Naive B cell (primary cell): ENCODE measurements around the gene POLR2B. TPM values are rescaled to one million over a fixed set of nuclear protein-coding genes. Genes with fewer than 3 reads are reported as not detected.
A peak's percentile ranks its signal among the peaks of the same experiment; 100 is the strongest.
"Not testable (repeated sequence)": the region's sequence is repeated elsewhere in the genome, so short reads cannot be mapped to it uniquely, and the experiment has no call there.

ENCODE experiments used
- ATAC-seq, 2 donors: fragments of 150-1000 bp; cut with Tn5 transposase; 2 replicates each; pipeline ENCODE4 v1.10.0; 2021; ENCODE audit warnings: low read depth in 2 of 2, mild to moderate bottlenecking in 2 of 2, moderate library complexity in 2 of 2
- DNase-seq: peaks from one replicate; pipeline ENCODE4 v3.0.0; 2022
- H3K27ac Mint-ChIP-seq, 6 donors: one replicate each; pipeline ENCODE4 v1.8.0; 2020 to 2022; ENCODE audit warnings: mild to moderate bottlenecking in 6 of 6, mixed read lengths in 6 of 6, moderate library complexity in 5 of 6, inconsistent platforms in 2 of 6
- H3K27me3 Mint-ChIP-seq, 3 donors: one replicate each; pipeline ENCODE4 v1.8.0; 2021 to 2022; ENCODE audit warnings: mixed read lengths in 3 of 3, mild to moderate bottlenecking in 1 of 3
- H3K36me3 Mint-ChIP-seq, 2 donors: one replicate each; pipeline ENCODE4 v1.8.0; 2020 to 2022; ENCODE audit warnings: mixed read lengths in 2 of 2, inconsistent platforms in 1 of 2, mild to moderate bottlenecking in 1 of 2
- H3K4me1 Mint-ChIP-seq, 3 donors: one replicate each; pipeline ENCODE4 v1.8.0; 2020 to 2022; ENCODE audit warnings: mixed read lengths in 3 of 3, inconsistent platforms in 1 of 3, mild to moderate bottlenecking in 1 of 3, moderate library complexity in 1 of 3
- H3K4me3 Mint-ChIP-seq, 8 donors: one replicate each; pipeline ENCODE4 v1.8.0; 2020 to 2022; ENCODE audit warnings: mild to moderate bottlenecking in 8 of 8, mixed read lengths in 8 of 8, moderate library complexity in 8 of 8, inconsistent platforms in 2 of 8
- H3K9me3 Mint-ChIP-seq, 7 donors: one replicate each; pipeline ENCODE4 v1.8.0; 2020 to 2022; ENCODE audit warnings: mixed read lengths in 7 of 7, mild to moderate bottlenecking in 5 of 7, inconsistent platforms in 2 of 7, moderate library complexity in 1 of 7
- polyA plus RNA-seq, 6 donors: library from polyadenylated mRNA; unstranded; fragments of 300-500 nt; fragmentation: Illumina TruSeq; gene quantifications; one replicate each; pipeline ENCODE4 v1.2.3, GENCODE V29; 2021; ENCODE audit warnings: low read depth in 6 of 6

Gene POLR2B
- 10 to 100 TPM; 35.2 to 54.1 (median 42.6) TPM for polyA plus RNA-seq

DNA sequence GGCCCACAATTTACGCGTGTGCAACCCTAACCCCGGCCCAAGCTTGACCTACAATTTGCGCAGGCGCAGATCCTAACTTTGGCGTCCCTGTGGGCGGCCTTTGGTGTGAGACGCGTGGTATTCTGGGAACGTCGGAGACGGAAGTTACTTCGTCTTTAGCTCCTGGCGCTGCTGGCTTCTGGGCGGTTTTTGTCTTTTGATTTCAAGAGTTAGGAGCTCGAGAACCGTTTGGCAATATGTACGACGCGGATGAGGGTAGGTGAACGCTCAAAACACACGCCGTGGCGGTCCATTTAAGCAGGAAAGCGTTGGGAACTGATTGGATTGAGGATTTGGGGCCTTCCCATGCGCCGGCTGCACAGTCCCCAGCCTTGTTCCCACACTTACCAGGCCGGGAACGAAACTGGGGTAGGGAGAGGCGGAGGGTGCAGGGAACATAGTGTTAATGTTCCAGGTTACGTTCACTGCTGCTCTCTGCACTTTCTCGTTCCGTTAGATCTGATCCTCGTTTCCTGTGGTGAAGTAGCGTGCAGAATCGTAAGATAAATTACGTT is at the start of gene POLR2B:
POLR2B (plus strand) TSS at position 147 of the 554 bp plus-strand sequence; CDS start at position 237, 90 bp downstream.
- H3K27me3 Mint-ChIP-seq: no peaks in the 10 kb centered on the region
- DNase-seq: peak; percentile 84
- peaks cover 45 to 76% (median 63%) of the 10 kb centered on the region in 3 donors for H3K4me1 Mint-ChIP-seq
- H3K27ac Mint-ChIP-seq: peak within 1 kb of the TSS; percentile 98 to 100 (median 98)
- peak within 1 kb of the TSS; percentile 98 to 100 (median 100) for H3K4me3 Mint-ChIP-seq
- H3K9me3 Mint-ChIP-seq: peaks cover 0 to 3% (median 0%) of the 10 kb centered on the region in 7 donors
- ATAC-seq: peak; percentile 45 to 51
- peaks cover 3 to 10% of the 10 kb centered on the region in 2 donors for H3K36me3 Mint-ChIP-seq

DNA sequence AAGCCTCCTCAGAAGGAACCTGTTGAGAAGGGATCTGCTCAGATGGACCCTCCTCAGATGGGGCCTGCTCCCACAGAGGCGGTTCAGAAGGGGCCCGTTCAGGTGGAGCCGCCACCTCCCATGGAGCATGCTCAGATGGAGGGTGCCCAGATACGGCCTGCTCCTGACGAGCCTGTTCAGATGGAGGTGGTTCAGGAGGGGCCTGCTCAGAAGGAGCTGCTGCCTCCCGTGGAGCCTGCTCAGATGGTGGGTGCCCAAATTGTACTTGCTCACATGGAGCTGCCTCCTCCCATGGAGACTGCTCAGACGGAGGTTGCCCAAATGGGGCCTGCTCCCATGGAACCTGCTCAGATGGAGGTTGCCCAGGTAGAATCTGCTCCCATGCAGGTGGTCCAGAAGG is 48.1 kb upstream of the POLR2B start:
- ATAC-seq (no peak), DNase-seq (no peak)
- Mint-ChIP-seq H3K27me3 (no peaks in the 10 kb centered on the region), H3K27ac (no peak overlapping the region), H3K4me1 (peaks cover 6 to 11% (median 8%) of the 10 kb centered on the region in 3 donors), H3K9me3 (no peaks in the 10 kb centered on the region), H3K36me3 (peaks cover 13 to 22% of the 10 kb centered on the region in 2 donors), H3K4me3 (no peak overlapping the region)

DNA sequence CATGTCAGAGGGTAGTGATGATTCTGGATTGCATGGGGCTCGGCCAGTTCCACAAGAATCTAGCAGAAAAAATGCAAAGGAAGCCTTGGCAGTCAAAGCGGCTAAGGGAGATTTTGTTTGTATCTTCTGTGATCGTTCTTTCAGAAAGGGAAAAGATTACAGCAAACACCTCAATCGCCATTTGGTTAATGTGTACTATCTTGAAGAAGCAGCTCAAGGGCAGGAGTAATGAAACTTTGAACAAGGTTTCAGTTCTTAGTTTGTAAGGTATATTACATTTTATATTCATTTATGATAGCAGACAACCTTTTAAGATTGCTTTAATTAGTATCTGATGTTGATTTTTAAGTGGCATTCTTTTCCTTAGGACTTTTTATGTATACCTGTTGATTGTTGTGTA is 46.8 kb upstream of the POLR2B start:
- H3K4me1 Mint-ChIP-seq: peaks cover 6 to 11% (median 8%) of the 10 kb centered on the region in 3 donors

DNA sequence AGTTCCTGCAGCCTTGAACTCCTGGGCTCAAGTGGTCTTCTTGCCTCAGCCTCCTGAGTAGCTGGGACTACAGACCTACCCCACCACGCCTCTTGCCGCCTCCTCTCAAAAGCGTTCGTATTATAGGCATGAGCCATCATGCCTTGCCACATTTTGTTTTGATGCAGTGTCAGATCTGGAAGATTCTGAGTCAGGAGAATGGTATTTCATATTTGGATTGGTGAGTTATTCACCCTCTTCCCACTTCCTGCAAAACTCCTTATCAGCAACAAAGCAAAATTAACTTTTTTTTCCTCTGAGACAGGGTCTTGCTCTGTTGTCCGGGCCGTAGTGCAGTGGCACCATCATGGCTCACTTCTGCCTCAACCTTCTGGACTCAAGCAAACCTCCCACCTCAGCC is 41.4 kb upstream of the POLR2B start:
- H3K36me3 Mint-ChIP-seq: peaks cover 15 to 16% of the 10 kb centered on the region in 2 donors
- H3K4me3 Mint-ChIP-seq: no peak overlapping the region
- peak overlapping the region in 2 of 6 donors; percentile 31 to 38 for H3K27ac Mint-ChIP-seq
- H3K9me3 Mint-ChIP-seq: no peaks in the 10 kb centered on the region
- no peaks in the 10 kb centered on the region for H3K27me3 Mint-ChIP-seq
- no peak for DNase-seq
- ATAC-seq: no peak
- peaks cover 0 to 10% (median 0%) of the 10 kb centered on the region in 3 donors for H3K4me1 Mint-ChIP-seq

More for the DNA sequence above, 46.8 kb upstream of the POLR2B start:
- ATAC-seq (no peak), DNase-seq (no peak)
- H3K9me3 Mint-ChIP-seq: no peaks in the 10 kb centered on the region
- H3K27me3 Mint-ChIP-seq: no peaks in the 10 kb centered on the region
- H3K36me3 Mint-ChIP-seq: peaks cover 13 to 23% of the 10 kb centered on the region in 2 donors
- H3K4me3 Mint-ChIP-seq: no peak overlapping the region
- H3K27ac Mint-ChIP-seq: peak overlapping the region in 1 of 6 donors; percentile 60

DNA sequence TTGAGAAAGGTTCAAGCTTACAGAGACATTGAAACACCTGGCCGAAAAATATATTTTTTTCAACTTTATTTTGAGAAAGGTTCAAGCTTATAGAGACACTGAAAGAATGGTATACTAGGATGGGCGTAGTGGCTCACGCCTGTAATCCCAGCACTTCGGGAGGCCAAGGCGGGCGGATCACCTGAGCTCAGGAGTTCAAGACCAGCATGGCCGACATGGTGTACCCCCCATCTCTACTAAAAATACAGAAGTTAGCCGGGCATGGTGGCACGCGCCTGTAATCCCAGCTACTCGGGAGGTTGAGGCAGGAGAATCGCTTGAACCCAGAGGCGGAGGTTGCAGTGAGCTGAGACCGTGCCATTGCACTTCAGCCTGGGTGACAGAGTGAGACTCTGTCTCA is 38.9 kb upstream of the POLR2B start:
- H3K27ac Mint-ChIP-seq, ATAC-seq, DNase-seq, H3K9me3 Mint-ChIP-seq, H3K4me3 Mint-ChIP-seq, H3K27me3 Mint-ChIP-seq: not testable (repeated sequence)
- H3K36me3 Mint-ChIP-seq: peaks cover 15 to 16% of the 10 kb centered on the region in 2 donors
- peaks cover 0 to 10% (median 0%) of the 10 kb centered on the region in 3 donors for H3K4me1 Mint-ChIP-seq

DNA sequence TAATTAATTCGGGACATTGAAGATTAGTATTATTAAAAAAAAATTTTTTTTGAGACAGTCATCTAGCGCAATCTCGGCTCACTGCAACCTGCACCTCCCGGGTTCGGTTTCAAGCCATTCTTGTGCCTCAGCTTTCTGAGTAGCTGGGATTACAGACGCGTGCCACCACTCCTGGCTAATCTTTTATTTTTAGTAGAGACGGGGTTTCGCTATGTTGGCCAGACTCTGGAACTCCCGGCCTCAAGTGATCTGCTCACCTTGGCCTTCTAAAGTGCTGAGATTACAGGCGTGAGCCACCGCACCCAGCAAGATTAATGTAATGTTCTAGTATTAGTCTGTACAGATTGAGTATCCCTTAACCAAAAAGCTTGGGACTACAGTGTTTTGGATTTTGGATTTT is 38.3 kb upstream of the POLR2B start:
- Mint-ChIP-seq H3K27ac (no peak overlapping the region), H3K4me1 (peaks cover 0 to 10% (median 0%) of the 10 kb centered on the region in 3 donors), H3K36me3 (peaks cover 15 to 16% of the 10 kb centered on the region in 2 donors), H3K4me3 (no peak overlapping the region), H3K27me3 (no peaks in the 10 kb centered on the region), H3K9me3 (no peaks in the 10 kb centered on the region)
- no peak for DNase-seq
- ATAC-seq: no peak

DNA sequence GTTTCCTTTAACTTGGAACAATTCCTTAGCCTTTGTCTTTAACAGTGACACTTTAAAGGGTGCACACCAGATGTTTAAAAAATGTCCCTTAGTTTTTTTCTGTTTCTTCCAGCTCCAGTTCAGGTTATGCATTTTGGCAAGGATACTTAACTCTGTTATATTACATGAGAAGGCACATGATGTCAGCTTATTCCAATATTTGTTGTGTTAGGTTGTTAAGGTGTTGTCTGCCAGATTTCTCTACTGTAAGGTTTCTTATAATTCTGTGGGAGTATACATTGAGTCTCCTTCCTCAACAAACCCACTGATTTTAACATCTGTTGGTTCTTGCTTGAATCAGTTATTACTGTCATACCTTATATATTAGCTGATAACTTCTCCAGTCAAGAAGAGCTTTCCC is 37.7 kb upstream of the POLR2B start:
- ATAC-seq: no peak

DNA sequence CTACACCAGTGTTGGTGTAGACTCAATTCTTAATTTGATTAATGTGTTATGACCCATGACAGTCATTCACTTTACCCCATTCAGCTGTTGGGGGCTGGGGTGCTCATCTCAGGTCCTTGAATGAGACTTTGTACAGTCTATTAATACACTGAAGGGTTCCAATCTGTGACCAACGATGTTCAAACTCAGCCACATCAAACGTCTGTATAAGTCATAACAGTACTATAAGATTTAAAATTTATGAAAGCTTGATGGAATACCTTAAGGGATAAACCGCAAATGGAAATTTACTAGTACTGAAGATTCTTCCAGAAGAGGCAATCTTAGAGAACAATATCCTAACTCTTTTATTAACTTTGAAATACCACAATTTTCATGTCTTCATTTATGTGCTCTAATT is 37.3 kb upstream of the POLR2B start:
- peaks cover 15 to 16% of the 10 kb centered on the region in 2 donors for H3K36me3 Mint-ChIP-seq
- peaks cover 0 to 10% (median 0%) of the 10 kb centered on the region in 3 donors for H3K4me1 Mint-ChIP-seq
- ATAC-seq: no peak
- H3K9me3 Mint-ChIP-seq: no peaks in the 10 kb centered on the region
- no peak overlapping the region for H3K4me3 Mint-ChIP-seq
- H3K27me3 Mint-ChIP-seq: no peaks in the 10 kb centered on the region
- H3K27ac Mint-ChIP-seq: no peak overlapping the region
- no peak for DNase-seq

More for the DNA sequence above, 37.7 kb upstream of the POLR2B start:
- Mint-ChIP-seq H3K4me3 (no peak overlapping the region), H3K27ac (peak overlapping the region in 1 of 6 donors; percentile 64), H3K36me3 (peaks cover 15 to 16% of the 10 kb centered on the region in 2 donors), H3K27me3 (no peaks in the 10 kb centered on the region), H3K4me1 (peaks cover 0 to 10% (median 0%) of the 10 kb centered on the region in 3 donors), H3K9me3 (no peaks in the 10 kb centered on the region)
- DNase-seq: no peak

DNA sequence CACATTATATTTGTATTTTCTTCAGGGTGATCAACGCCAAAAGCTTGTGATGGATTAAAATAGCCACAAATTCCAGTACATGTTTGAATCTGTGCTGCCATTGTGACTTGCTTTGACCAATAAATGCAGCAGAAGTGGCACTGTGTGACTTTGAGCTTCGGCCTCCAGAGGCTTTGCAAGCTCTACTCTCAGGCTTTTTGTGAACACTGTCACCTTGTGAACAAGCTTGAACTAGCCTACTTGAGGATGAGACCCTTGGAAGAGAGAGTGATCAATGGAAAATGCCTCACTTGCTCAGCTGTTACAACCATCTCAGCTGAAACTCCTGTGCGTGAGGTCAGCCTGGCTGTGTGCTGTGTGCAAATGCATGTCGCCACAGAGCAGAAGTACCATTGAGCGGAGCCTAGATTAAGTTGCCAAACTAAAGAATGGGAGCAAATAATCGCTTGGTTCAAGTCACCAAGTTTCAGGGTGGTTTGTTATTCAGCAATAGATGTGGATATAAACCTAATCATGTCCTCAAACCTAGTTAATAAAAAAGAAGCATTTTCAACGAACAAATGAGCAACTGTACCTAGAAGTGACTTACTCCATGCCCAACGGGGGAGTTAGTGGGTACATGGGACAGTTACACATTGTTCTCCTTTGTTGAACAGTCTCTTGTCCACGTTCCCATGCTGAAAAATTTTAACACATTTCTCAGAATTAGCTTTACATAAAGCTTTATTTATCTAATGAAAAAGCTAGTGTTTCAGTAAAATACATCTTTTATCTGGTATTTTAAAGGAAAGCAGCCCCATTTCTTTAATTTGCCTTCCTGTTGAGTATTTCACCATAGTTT is 24.8 kb upstream of the POLR2B start:
- DNase-seq: no peak
- H3K4me3 Mint-ChIP-seq: no peak overlapping the region
- H3K9me3 Mint-ChIP-seq: no peaks in the 10 kb centered on the region
- H3K27ac Mint-ChIP-seq: no peak overlapping the region
- H3K4me1 Mint-ChIP-seq: no peaks in the 10 kb centered on the region
- H3K36me3 Mint-ChIP-seq: no peaks in the 10 kb centered on the region
- no peak for ATAC-seq
- no peaks in the 10 kb centered on the region for H3K27me3 Mint-ChIP-seq

DNA sequence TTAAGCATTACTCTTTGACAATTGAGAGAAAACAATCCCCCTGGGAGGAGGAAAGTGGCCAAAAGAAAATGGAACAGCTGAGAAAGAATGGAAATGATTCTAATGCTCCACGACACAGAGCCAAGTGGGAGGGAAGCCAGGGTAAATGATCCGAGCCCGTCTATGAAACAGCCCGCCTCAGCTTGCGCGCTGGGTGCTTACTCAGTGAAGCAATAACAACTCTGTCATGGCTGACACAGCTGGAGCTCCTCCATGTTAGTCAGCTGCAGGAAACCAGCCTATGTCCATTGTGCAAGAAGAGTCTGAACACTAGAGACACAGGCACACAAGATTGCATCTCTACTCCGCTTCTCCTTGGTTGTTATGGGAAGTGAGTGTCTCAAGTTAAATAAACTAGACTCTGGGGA is 20.6 kb upstream of the POLR2B start:
- no peaks in the 10 kb centered on the region for H3K9me3 Mint-ChIP-seq
- no peak for DNase-seq
- no peak for ATAC-seq
- no peak overlapping the region for H3K27ac Mint-ChIP-seq
- no peaks in the 10 kb centered on the region for H3K4me1 Mint-ChIP-seq
- no peaks in the 10 kb centered on the region for H3K27me3 Mint-ChIP-seq
- H3K4me3 Mint-ChIP-seq: no peak overlapping the region
- peaks cover 0 to 5% of the 10 kb centered on the region in 2 donors for H3K36me3 Mint-ChIP-seq

DNA sequence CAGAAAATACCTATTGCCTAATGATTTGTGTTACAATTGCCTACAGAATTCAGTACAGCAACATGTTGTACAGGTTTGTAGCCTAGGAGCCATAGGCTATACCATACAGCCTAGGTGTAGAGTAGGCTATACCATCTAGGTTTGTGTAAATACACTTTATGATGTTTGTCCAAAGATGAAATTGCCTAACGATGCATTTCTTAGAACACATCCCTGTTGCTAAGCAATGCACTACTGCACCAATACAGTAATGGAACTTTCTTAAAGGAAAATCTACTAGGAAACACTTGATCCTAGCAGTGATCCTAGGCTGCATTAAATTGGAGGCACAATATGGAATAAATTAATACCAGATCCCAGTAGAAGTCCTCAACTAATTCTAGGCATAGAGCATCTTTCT is 19.6 kb upstream of the POLR2B start:
- DNase-seq (no peak), ATAC-seq (no peak)
- peaks cover 0 to 5% of the 10 kb centered on the region in 2 donors for H3K36me3 Mint-ChIP-seq
- no peak overlapping the region for H3K27ac Mint-ChIP-seq
- H3K4me3 Mint-ChIP-seq: no peak overlapping the region
- H3K4me1 Mint-ChIP-seq: no peaks in the 10 kb centered on the region
- H3K27me3 Mint-ChIP-seq: no peaks in the 10 kb centered on the region
- no peaks in the 10 kb centered on the region for H3K9me3 Mint-ChIP-seq

DNA sequence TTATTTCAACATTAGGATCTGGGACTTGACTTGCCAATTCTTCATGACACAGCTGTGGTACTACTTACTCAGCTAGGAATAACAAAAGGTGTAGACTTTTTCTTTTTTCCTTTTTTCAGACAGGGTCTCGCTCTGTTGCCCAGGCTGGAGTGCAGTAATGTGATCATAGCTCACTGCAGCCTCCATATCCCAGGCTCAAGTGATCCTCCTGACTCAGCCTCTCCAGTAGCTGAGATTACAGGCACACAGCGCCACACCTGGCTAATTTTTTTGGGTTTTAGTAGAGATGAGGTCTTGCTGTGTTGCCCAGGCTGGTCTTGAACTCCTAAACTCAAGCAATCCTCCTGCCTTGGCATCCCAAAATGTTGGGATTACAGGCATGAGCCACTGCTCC is 17.6 kb upstream of the POLR2B start:
- DNase-seq (no peak), ATAC-seq (no peak)
- Mint-ChIP-seq H3K27me3 (no peaks in the 10 kb centered on the region), H3K9me3 (no peaks in the 10 kb centered on the region), H3K36me3 (peaks cover 7 to 11% of the 10 kb centered on the region in 2 donors), H3K4me3 (no peak overlapping the region), H3K4me1 (no peaks in the 10 kb centered on the region), H3K27ac (peak overlapping the region in 2 of 6 donors; percentile 9 to 29)

DNA sequence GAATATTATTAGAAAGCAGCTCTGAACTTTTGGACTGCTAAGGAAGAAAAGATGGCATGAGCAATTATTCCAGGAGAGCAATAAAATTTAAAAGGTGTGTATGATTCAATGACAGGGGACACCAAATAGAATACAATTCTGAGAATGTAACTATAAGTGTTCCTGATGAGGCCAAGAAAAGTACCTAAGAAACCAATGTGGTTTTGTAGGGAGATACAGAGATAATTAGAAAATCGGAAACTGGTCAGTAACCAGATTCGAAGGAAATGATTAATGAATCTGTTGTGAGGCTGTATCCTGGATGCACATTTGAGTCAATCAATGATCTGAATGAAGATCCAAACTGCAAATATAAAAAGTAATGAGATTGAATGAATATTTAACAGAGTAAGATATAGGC is 7.3 kb upstream of the POLR2B start:
- peaks cover 15 to 25% (median 17%) of the 10 kb centered on the region in 3 donors for H3K4me1 Mint-ChIP-seq
- peaks cover 14 to 23% of the 10 kb centered on the region in 2 donors for H3K36me3 Mint-ChIP-seq
- ATAC-seq (no peak), DNase-seq (no peak)
- no peaks in the 10 kb centered on the region for H3K27me3 Mint-ChIP-seq
- no peak overlapping the region for H3K4me3 Mint-ChIP-seq
- H3K9me3 Mint-ChIP-seq: peaks cover 0 to 2% (median 0%) of the 10 kb centered on the region in 7 donors
- H3K27ac Mint-ChIP-seq: no peak overlapping the region

DNA sequence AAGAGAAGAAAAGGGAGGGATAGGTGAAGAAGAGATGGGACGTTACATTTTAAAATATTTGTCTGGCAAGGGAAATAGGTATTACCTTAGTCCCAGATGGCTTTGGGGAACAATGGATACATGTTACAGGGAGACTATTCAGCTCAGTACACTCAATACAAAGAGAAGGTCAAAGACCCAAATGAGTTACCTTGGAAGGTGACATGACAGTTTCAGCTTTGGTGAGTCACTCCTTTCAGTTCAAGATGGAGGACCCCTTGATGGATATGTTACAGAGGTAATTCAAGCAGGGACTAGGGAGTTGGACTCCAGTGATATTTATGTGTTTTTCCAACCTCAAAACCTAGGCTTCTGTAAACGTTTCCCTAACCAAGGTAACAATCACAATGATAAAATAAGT is 6.3 kb upstream of the POLR2B start:
- Mint-ChIP-seq H3K36me3 (peaks cover 14 to 27% of the 10 kb centered on the region in 2 donors), H3K4me1 (peaks cover 18 to 32% (median 21%) of the 10 kb centered on the region in 3 donors), H3K4me3 (peak overlapping the region in 2 of 8 donors; percentile 16 to 69), H3K27me3 (no peaks in the 10 kb centered on the region), H3K27ac (peak overlapping the region in 2 of 6 donors; percentile 12 to 21), H3K9me3 (peaks cover 0 to 3% (median 0%) of the 10 kb centered on the region in 7 donors)
- DNase-seq: no peak
- ATAC-seq: no peak
